ENCODE results near the gene ISY1.
"Not testable (repeated sequence)": the region's sequence is repeated elsewhere in the genome, so short reads cannot be mapped to it uniquely, and the experiment has no call there.

Gene ISY1

GRCh38 chr3:129120254-129121004 is 40.4 kb downstream of the ISY1 start:
- DNase-seq: peak; percentile 92

GRCh38 chr3:129119365-129120100 is 41.3 kb downstream of the ISY1 start:
- DNase-seq: no peak

GRCh38 chr3:129118745-129119144 is 42.1 kb downstream of the ISY1 start:
- DNase-seq: peak; percentile 28

- DNase-seq: no peak
Measured at GRCh38 chr3:129117134-129117533, 43.7 kb downstream of the ISY1 start.

- no peak for DNase-seq
Measured at GRCh38 chr3:129116482-129116946, 44.3 kb downstream of the ISY1 start.

GRCh38 chr3:129114455-129114854 is 46.4 kb downstream of the ISY1 start:
- DNase-seq: no peak

GRCh38 chr3:129112308-129113052 is 48.4 kb downstream of the ISY1 start:
- no peak for DNase-seq

- DNase-seq: not testable (repeated sequence)
Measured at GRCh38 chr3:129111076-129111780, 49.6 kb downstream of the ISY1 start.

GRCh38 chr3:129107793-129108192 is 53.1 kb downstream of the ISY1 start:
- no peak for DNase-seq

GRCh38 chr3:129106866-129107565 is 53.8 kb downstream of the ISY1 start:
- no peak for DNase-seq

GRCh38 chr3:129106320-129106719 is 54.5 kb downstream of the ISY1 start:
- DNase-seq: no peak

- no peak for DNase-seq
Measured at GRCh38 chr3:129105862-129106261, 55.0 kb downstream of the ISY1 start.

- DNase-seq: no peak
Measured at GRCh38 chr3:129104498-129105079, 56.3 kb downstream of the ISY1 start.

- DNase-seq: no peak
Measured at GRCh38 chr3:129104051-129104450, 56.8 kb downstream of the ISY1 start.

GRCh38 chr3:129103296-129103695 is 57.6 kb downstream of the ISY1 start:
- DNase-seq: no peak

- no peak for DNase-seq
Measured at GRCh38 chr3:129101370-129102138, 59.3 kb downstream of the ISY1 start.

- no peak for DNase-seq
Measured at GRCh38 chr3:129100274-129100673, 60.6 kb downstream of the ISY1 start.

GRCh38 chr3:129095285-129095684 is 65.6 kb downstream of the ISY1 start:
- DNase-seq: no peak

- DNase-seq: not testable (repeated sequence)
Measured at GRCh38 chr3:129088312-129088711, 72.6 kb downstream of the ISY1 start.

GRCh38 chr3:129087904-129088303 is 73.0 kb downstream of the ISY1 start:
- DNase-seq: not testable (repeated sequence)

GRCh38 chr3:129087138-129087702 is 73.6 kb downstream of the ISY1 start:
- no peak for DNase-seq
